Measurements from ENCODE around the gene ARID3A.

ARID3A gene

GRCh38 chr19:881385-882071 is 44.3 kb upstream of the ARID3A start:
- no peak for TF ChIP-seq CTCF (IDR thresholded peaks at IDR 0.05; ENCODE audit: borderline replicate concordance, insufficient read depth, low read depth, low read length)
- H3K4me3 ChIP-seq (ENCODE audit: low read depth, low read length): no peak overlapping the region

- no peak for TF ChIP-seq CTCF (IDR thresholded peaks at IDR 0.05; ENCODE audit: borderline replicate concordance, insufficient read depth, low read depth, low read length)
- H3K4me3 ChIP-seq (ENCODE audit: low read depth, low read length): no peak overlapping the region
These were observed 42.9 kb upstream of the ARID3A start for GRCh38 chr19:882871-883497.

GRCh38 chr19:883661-884211 is 42.1 kb upstream of the ARID3A start:
- no peak overlapping the region for H3K4me3 ChIP-seq (ENCODE audit: low read depth, low read length)
- no peak for TF ChIP-seq CTCF (IDR thresholded peaks at IDR 0.05; ENCODE audit: borderline replicate concordance, insufficient read depth, low read depth, low read length)

- no peak for TF ChIP-seq CTCF (IDR thresholded peaks at IDR 0.05; ENCODE audit: borderline replicate concordance, insufficient read depth, low read depth, low read length)
- no peak overlapping the region for H3K4me3 ChIP-seq (ENCODE audit: low read depth, low read length)
These were observed 41.2 kb upstream of the ARID3A start for GRCh38 chr19:884420-885211.

GRCh38 chr19:885536-886224 is 40.2 kb upstream of the ARID3A start:
- no peak overlapping the region for H3K4me3 ChIP-seq (ENCODE audit: low read depth, low read length)
- TF ChIP-seq CTCF (IDR thresholded peaks at IDR 0.05; ENCODE audit: borderline replicate concordance, insufficient read depth, low read depth, low read length): no peak

GRCh38 chr19:887072-887471 is 38.8 kb upstream of the ARID3A start:
- no peak overlapping the region for H3K4me3 ChIP-seq (ENCODE audit: low read depth, low read length)
- no peak for TF ChIP-seq CTCF (IDR thresholded peaks at IDR 0.05; ENCODE audit: borderline replicate concordance, insufficient read depth, low read depth, low read length)

Data from GM12875 (cell line).